PC-3 (cell line): ENCODE results near the gene PRSS12.

Experiments
- EZH2phosphoT487 ChIP-seq: fragments of 300-600 bp; sonication (generic); IDR thresholded peaks from 2 replicates; pipeline ENCODE4 v1.6.1; 2018; ENCODE audit warnings: mild to moderate bottlenecking, antibody characterized with exemption, low read length, borderline replicate concordance
- TF ChIP-seq, protein P1 (sequence below): fragments of 300-600 bp; sonication (generic); conservative IDR thresholded peaks from 2 replicates; pipeline ENCODE4 v1.5.1; 2017; ENCODE audit warnings: antibody characterized with exemption, low read depth, mild to moderate bottlenecking, low read length

GRCh38 chr4:118279328-118279727, 73.5 kb downstream of the PRSS12 start:
- TF ChIP-seq, protein P1, sequence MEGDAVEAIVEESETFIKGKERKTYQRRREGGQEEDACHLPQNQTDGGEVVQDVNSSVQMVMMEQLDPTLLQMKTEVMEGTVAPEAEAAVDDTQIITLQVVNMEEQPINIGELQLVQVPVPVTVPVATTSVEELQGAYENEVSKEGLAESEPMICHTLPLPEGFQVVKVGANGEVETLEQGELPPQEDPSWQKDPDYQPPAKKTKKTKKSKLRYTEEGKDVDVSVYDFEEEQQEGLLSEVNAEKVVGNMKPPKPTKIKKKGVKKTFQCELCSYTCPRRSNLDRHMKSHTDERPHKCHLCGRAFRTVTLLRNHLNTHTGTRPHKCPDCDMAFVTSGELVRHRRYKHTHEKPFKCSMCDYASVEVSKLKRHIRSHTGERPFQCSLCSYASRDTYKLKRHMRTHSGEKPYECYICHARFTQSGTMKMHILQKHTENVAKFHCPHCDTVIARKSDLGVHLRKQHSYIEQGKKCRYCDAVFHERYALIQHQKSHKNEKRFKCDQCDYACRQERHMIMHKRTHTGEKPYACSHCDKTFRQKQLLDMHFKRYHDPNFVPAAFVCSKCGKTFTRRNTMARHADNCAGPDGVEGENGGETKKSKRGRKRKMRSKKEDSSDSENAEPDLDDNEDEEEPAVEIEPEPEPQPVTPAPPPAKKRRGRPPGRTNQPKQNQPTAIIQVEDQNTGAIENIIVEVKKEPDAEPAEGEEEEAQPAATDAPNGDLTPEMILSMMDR: no peak
- no peak for TF ChIP-seq EZH2phosphoT487
